Renal cortex interstitium (tissue), 15 donors: ENCODE results near the gene P2RY2. TPM values are rescaled to one million over a fixed set of nuclear protein-coding genes. Genes with fewer than 3 reads are reported as not detected.

ENCODE experiments used
- DNase-seq, 11 donors: peaks; one replicate each; pipeline ENCODE4 v3.0.0-alpha.2; 2013; ENCODE audit warnings: low read depth in 9 of 11, low spot score in 4 of 11; ENCODE audit errors: extremely low read depth in 1 of 11
- long read RNA-seq, 16 experiments: transcript quantifications; one replicate each; lab custom pipeline, GENCODE V29; 2026
- polyA plus RNA-seq, 3 donors: library from polyadenylated mRNA; unstranded; fragments of 120-200 nt; gene quantifications; one replicate each; pipeline ENCODE4 v1.2.1, GENCODE V29; 2013; ENCODE audit not compliant: insufficient read length in 3 of 3

Gene P2RY2
- 1 to 10 TPM in 1 of 3 donors, under 1 TPM in 2; 0.50 to 1.1 (median 0.55) TPM for polyA plus RNA-seq
- long read RNA-seq, donor 1, result 0 reads
- long read RNA-seq, donor 2, result 0 reads
- long read RNA-seq, donor 3, result 0 reads
- long read RNA-seq, donor 4, result 0 reads
- long read RNA-seq, donor 5, result 0 reads
- long read RNA-seq, donor 6, result 0 reads
- long read RNA-seq, donor 7, result 0 reads
- long read RNA-seq, donor 8, result 0 reads
- long read RNA-seq, donor 9, result 0 reads
- long read RNA-seq, donor 10, result 0 reads
- long read RNA-seq, donor 11, partial matches to known transcripts, result 0 of 1 reads
- long read RNA-seq, donor 11, other reads (novel, unspliced or antisense), result 0 of 1 reads
- long read RNA-seq, donor 12, result 0 reads
- long read RNA-seq, donor 13, result 0 reads
- long read RNA-seq, donor 14, result 0 reads
- long read RNA-seq, donor 15, result 0 reads
- long read RNA-seq, donor 16, partial matches to known transcripts, result 0 of 1 reads
- long read RNA-seq, donor 16, other reads (novel, unspliced or antisense), result 0 of 1 reads

DNA sequence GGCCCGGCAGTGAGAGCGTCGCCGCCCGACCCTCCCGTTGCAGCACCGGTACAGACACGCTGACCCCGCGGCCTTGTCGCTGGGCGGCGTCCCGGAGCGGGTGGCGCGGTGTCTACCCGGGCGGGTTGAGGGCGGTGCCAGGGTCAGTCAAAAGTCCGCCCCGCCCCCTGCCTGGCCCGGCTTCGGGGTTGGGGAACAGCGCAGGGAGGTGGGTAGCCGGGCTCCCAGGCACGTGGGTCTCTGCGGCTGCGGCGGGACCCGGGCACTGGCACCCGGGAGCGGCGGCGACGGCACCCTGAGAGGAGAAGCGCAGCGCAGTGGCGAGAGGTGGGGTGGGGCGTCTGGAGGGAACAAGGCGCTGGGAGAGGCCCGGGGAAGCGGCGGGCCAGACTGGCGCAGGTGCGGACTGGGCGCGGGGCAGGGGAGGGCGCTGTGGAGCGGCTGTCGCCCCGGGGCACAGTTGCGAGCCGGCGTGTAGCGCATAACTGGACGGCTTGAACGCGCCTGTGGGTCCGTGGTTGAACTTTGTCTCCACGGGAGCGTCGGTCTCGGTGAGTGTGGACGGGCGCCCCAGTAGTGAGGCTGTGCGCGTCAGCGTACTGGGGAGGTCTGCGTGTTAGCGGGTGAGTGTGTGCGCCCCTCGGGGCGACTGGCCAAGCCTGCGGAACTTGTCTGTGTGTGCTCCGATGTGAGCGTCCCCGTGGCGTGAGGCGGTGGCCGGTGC is at the start of gene P2RY2:
Gene P2RY2, plus strand, starts transcription at position 176 of the 724 bp plus-strand sequence. CDS start 15,879 bp downstream, outside the sequence.
- peak in 5 of 11 donors; percentile 24 to 42 (median 35) for DNase-seq

DNA sequence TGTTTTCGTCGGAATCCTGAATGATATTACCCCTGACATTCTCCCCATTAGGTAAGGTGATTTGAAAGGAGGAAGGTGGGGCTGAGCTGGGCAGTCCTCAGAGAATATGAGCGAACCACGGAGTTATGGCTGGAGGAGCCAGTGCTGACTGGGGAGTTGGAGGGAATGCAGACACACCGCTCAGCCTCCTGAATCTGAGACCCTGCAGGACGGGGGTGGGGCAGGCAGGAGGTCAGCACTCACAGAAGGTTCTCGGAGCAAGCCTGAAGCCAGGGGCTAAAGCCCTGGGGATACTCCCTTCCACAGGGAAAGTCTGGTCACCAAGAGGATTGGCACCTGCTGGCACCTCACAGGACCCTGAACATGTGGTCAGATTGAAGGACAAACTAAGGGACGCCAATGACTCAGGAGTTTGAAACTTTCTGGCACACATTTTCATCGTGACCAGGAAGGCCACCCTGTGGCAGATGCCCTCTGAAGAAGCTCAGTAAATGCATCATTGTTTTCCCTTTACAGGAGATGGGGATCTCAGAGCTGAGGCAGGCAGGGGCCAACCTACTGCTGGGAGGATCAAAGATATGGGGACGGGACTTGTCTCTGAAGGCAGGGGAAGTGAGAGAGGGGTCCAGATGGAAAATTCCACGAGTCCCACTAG is 49.0 kb upstream of the P2RY2 start:
- no peak for DNase-seq

DNA sequence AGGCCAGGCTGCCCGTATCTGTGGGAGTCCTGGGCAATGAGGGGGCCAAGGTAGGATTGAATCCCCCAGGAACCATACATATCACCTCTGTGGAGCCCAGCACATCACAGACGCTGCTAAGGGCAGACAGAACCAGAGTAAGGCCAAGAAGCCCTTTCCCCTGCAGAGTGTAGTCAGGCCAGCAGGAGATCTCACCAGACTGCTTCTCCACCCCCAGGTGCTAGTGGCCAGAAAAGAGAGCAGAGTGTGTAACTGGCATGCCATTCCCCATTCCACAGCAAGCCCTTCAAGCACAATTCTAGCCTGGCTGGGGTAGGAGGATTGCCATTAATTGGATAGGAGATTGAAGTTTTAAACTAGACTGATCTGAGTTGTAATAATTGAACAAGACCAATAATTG is 47.9 kb upstream of the P2RY2 start:
- DNase-seq, result no peak

GRCh38 chr11:73171436-73172161 is 46.5 kb upstream of the P2RY2 start:
- no peak for DNase-seq

DNA sequence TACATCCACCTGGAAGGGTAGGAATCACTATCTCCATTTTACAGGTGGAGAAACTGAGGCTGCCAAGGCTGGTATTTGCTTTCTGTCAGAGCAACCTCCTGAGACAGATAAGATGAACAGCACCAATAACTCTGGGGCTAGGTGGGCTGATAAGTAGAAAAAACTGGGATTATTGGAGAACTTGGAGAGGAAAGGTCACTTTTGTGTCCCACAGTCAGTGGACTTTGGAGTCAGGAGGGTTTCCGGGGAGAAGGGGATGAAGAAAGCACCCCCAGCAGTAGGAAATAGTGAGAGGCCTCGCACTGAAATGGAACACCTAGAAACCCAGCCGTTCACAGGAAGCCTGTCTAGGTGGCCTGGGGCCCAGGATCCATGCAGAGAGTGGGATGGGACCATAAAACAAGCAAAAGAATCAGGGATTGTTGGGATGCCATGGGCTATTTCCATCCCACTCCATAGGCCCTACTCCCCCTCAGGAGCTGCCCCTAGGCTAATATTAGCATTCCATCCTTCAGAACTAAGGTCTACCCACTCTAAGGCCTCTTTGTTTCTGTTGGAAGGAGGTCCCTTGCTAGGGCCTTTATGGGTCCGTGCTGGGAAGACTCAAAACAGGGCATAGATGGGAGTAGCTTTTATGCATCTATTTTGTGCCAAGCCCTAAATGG is 45.0 kb upstream of the P2RY2 start:
- no peak for DNase-seq

DNA sequence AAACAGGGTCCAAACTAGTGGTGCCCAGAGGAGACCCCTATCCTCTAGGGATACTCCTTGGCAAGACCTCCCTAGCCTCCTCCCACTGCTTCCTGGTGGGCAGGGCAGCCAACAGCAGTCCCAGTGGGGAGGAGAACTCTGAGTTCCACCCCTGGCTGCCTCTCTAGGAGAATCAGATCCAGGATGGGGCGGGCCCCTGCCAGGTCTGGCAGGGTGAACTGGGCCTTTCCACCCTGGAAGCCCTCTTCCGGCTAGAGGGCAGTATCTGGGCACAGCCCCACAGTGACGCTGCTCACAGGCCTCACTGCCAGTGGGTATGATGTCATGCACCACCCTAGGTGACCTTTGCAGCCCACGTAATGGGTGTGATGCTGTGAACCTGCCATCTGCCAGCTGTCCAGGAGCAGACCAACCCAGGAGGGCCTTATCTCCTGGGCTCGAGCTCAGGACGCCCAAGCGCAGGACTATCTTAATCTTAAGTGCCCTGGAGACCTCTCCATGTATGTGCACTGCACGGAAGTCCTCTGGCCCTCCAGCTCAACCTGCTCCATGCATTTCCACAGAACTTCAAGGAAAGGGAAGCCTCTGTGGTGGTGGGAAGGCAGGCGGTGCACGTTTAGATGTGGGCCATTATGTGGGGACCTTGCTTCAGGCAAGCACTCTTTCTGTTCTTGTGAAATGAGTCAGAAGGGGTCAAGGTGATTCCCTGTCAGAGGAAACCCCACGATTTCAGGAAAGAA is 44.2 kb upstream of the P2RY2 start:
- no peak for DNase-seq

DNA sequence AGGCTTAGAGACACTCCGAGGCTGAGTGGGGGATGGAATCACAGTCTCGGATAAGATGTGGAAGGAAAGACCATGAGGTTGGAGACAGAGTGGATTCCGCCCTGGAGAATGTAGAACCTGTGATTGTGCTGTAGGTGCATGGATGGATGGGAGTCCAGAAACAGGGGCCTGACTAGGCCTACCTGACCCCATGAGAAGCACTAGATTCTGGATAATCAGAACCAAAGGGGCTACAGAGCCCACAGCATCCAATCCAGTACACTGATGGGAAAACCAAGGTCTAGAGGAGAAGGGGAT is 43.6 kb upstream of the P2RY2 start:
- DNase-seq, result no peak

DNA sequence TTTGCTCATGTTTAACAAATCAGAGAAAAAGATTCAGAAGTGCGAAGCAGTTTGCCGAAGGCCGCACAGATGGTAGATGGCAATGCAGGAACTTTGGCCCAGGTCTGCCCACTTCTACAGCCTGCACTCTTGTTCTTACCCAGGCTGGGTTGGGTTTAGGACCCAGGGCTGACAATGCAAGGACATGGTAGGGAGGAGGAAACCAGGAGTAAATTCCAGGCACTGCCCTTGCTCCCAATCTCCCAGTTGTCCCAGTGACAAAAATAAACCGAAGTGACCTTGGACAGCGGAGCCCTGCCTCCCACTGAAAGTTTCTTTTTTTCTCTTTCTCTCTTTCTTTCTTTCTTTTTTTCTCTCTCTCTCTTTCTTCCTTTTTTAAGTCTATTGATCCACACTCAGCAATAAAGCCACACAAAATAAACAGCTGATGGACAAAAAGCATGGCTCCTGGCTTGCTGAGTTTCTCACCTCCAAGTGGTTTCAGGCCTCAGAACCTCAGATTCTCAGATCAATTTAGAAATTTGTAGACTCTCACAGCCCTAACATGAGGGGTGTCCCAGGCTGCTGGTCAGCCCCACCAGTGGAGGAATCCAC is 42.4 kb upstream of the P2RY2 start:
- DNase-seq, result no peak

- DNase-seq, result no peak
Measured at GRCh38 chr11:73176145-73176873, 41.8 kb upstream of the P2RY2 start.

DNA sequence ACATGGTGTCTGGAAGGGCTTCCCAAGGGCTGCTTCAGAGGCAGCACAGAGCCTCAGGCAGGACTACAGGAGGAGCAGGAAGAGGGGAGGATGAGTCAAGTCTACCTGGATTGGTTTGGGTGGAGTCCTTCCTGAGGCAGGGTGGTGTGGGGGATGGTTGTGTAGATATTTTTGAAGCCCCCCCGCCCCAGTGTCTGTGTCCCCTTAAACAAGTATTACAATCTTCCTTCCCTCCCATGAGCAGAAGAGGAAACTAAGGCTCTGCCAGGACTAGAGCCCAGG is 41.3 kb upstream of the P2RY2 start:
- DNase-seq, result no peak

GRCh38 chr11:73177380-73177777 is 40.7 kb upstream of the P2RY2 start:
- no peak for DNase-seq

DNA sequence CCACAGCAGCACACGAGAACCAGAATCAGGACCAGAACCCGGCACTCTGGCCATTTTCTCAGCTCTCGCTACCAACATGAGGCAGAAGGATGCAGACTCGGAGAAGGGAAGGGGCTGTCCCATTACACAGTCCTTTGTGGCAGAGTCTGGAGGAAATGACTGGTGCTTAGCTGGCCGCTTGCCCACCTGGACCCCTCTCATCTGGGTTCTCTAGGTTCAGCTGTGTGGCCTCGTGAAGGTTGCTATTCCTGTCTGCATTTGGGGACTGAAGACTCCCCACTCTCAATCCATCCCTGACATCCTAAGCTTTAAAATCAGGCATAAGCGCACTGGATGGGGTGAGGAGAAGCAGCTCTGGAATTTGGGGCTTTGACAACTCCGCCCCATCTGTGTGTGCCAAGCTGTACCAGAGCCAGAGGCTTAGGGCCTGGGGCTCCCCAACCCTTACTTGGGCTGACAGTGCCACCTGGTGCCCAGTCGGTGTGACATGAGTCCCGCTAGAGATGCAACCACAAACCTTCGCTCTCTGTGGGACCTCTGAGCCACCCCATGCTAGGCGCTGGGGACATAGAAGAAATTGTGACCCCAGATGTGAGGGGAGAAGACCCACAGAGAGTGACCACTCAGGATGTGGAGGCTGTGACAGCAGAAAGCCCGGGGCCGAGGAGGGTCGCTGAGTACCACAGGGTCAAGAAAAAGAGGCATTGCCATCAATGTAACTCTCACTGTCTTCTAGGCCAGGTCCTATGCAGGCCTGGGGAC is 40.1 kb upstream of the P2RY2 start:
- DNase-seq, result peak in 8 of 11 donors; percentile 34 to 62 (median 50)

GRCh38 chr11:73178681-73179080 is 39.4 kb upstream of the P2RY2 start:
- DNase-seq, result no peak

- no peak for DNase-seq
Measured at GRCh38 chr11:73182824-73183321, 35.2 kb upstream of the P2RY2 start.

- DNase-seq, result peak in 7 of 11 donors; percentile 29 to 43 (median 36)
Measured at GRCh38 chr11:73184953-73185671, 33.0 kb upstream of the P2RY2 start.
